GM18520 (cell line): Measurements from ENCODE around the gene FGFR3.
"Not testable (repeated sequence)": the region's sequence is repeated elsewhere in the genome, so short reads cannot be mapped to it uniquely, and the experiment has no call there.

Source experiments
- ATAC-seq: cut with Tn5 transposase; IDR thresholded peaks from one replicate; pipeline ENCODE4 v1.9.1; 2021; ENCODE audit not compliant: unreplicated experiment

FGFR3 gene

GRCh38 chr4:1815096-1815996 is 22.3 kb downstream of the FGFR3 start:
- no peak for ATAC-seq

GRCh38 chr4:1815997-1816860 is 23.1 kb downstream of the FGFR3 start:
- ATAC-seq, result no peak

- ATAC-seq, result no peak
Observed at GRCh38 chr4:1819284-1819683, 26.2 kb downstream of the FGFR3 start.

GRCh38 chr4:1819816-1820215 is 26.7 kb downstream of the FGFR3 start:
- no peak for ATAC-seq

- ATAC-seq, result no peak
Observed at GRCh38 chr4:1821679-1822567, 28.8 kb downstream of the FGFR3 start.

- ATAC-seq, result no peak
Observed at GRCh38 chr4:1822568-1823544, 29.8 kb downstream of the FGFR3 start.

- no peak for ATAC-seq
Observed at GRCh38 chr4:1823545-1823932, 30.4 kb downstream of the FGFR3 start.

GRCh38 chr4:1824746-1825145 is 31.7 kb downstream of the FGFR3 start:
- no peak for ATAC-seq

GRCh38 chr4:1825326-1825725 is 32.2 kb downstream of the FGFR3 start:
- no peak for ATAC-seq

GRCh38 chr4:1826531-1827350 is 33.6 kb downstream of the FGFR3 start:
- ATAC-seq, result no peak

GRCh38 chr4:1830234-1830633 is 37.1 kb downstream of the FGFR3 start:
- ATAC-seq, result no peak

- ATAC-seq, result no peak
Observed at GRCh38 chr4:1830642-1831228, 37.6 kb downstream of the FGFR3 start.

- no peak for ATAC-seq
Observed at GRCh38 chr4:1831331-1831730, 38.2 kb downstream of the FGFR3 start.

GRCh38 chr4:1832690-1833089 is 39.6 kb downstream of the FGFR3 start:
- ATAC-seq, result no peak

- no peak for ATAC-seq
Observed at GRCh38 chr4:1833307-1834046, 40.4 kb downstream of the FGFR3 start.

GRCh38 chr4:1834047-1834775 is 41.1 kb downstream of the FGFR3 start:
- ATAC-seq, result no peak

- not testable (repeated sequence) for ATAC-seq
Observed at GRCh38 chr4:1835836-1836235, 42.7 kb downstream of the FGFR3 start.
